Adrenal gland (tissue), 12 donors: ENCODE data around the gene PRKAR2A. TPM values are rescaled to one million over a fixed set of nuclear protein-coding genes. Genes with fewer than 3 reads are reported as not detected.

Experiments used
- DNase-seq, 7 donors: peaks; one replicate each; pipeline ENCODE4 v3.0.0-alpha.2; 2019 to 2020
- H3K27ac ChIP-seq, 5 donors: fragments of 200-600 bp; sonication (generic) in 4 of 5; 1 replicate in 3 of 5; 2 replicates in 2 of 5; pipeline versions ENCODE4 v1.5.1 to v1.8.0; 2016 to 2020; ENCODE audit warnings: mild to moderate bottlenecking in 1 of 5
- H3K27me3 ChIP-seq: fragments of 200-600 bp; 2 replicates; pipeline ENCODE4 v1.8.0; 2021
- H3K36me3 ChIP-seq, 2 donors: fragments of 200-600 bp; replicated peaks in 1 of 2; 1 replicate in 1 of 2; 2 replicates in 1 of 2; pipeline versions ENCODE4 v1.5.1 to v1.8.0; 2018 to 2022
- H3K4me1 ChIP-seq, 2 donors: fragments of 200-600 bp; replicated peaks in 1 of 2; 1 replicate in 1 of 2; 2 replicates in 1 of 2; pipeline versions ENCODE4 v1.5.1 to v1.8.0; 2018 to 2021
- H3K4me3 ChIP-seq, 4 donors: fragments of 200-600 bp; sonication (generic) in 3 of 4; one replicate each; pipeline ENCODE4 v1.5.1; 2016 to 2018
- H3K9me3 ChIP-seq, 3 donors: fragments of 200-600 bp; sonication (generic) in 1 of 3; replicated peaks in 1 of 3; 1 replicate in 2 of 3; 2 replicates in 1 of 3; pipeline versions ENCODE4 v1.5.1 to v1.8.0; 2016 to 2021
- POLR2A ChIP-seq, 2 donors: fragments of 450-650 bp; IDR thresholded peaks; one replicate each; pipeline ENCODE4 v1.6.1; 2017; ENCODE audit warnings: antibody characterized with exemption in 2 of 2, mild to moderate bottlenecking in 2 of 2, moderate library complexity in 1 of 2
- WGBS, 4 donors: extraction: QIAGEN DNeasy Blood & Tissue Kit in 2 of 4; methylation state at CpG; one replicate each; pipeline versions ENCODE4 v1.1.5 to v1.1.7; 2013 to 2017; 5-methylcytosine and 5-hydroxymethylcytosine counted together
- intact Hi-C, 2 donors: fragments of 100-400 bp; cut with DNase I; formaldehyde crosslinking; loops; one replicate each; pipeline versions ENCODE4 v1.14.1 to v1.15.0; 2022 to 2023
- polyA plus RNA-seq, 3 donors: library from polyadenylated mRNA; stranded (reverse); fragments of 200-250 nt in 2 of 3; fragments of 350-450 nt in 1 of 3; fragmentation: Illumina TruSeq in 1 of 3; extraction: RNeasy Lipid Tissue Mini Kit (QIAGEN cat#74804) in 1 of 3; gene quantifications; one replicate each; pipeline ENCODE4 v1.2.3, GENCODE V29; 2013 to 2014
- total RNA-seq, 9 donors: library from RNA; depleted of rRNA in 4 of 9; stranded (reverse); fragments of >200 nt in 4 of 9; fragments of 120-200 nt in 1 of 9; fragmentation: NEBNext Ultra II Directional in 1 of 9; extraction: Animal tissue kit (Norgen Biotek cat#: 25700) in 1 of 9; gene quantifications; one replicate each; pipeline versions ENCODE4 v1.1.0 to v1.2.4, GENCODE V29; 2013 to 2023
- TF ChIP-seq, protein P1 (sequence below), 6 experiments: fragments of 450-650 bp in 4 of 6; fragments of 200-600 bp in 2 of 6; sonication (generic) in 1 of 6; IDR thresholded peaks; 1 replicate in 5 of 6; 2 replicates in 1 of 6; pipeline versions ENCODE4 v1.5.1 to v1.8.0; 2016 to 2021; ENCODE audit warnings: antibody characterized with exemption in 6 of 6, mild to moderate bottlenecking in 2 of 6, moderate library complexity in 1 of 6
- donor health status: healthy with polysubstance abuse.
- donor health status: Bipolar disorder and iron deficiency.
- donor health status: DM: yes; HTN: yes; CAD: no.
- donor health status: DM: no; HTN: no; CAD: no.
- donor health status: DM: no; HTN: no; CAD: no.
- donor health status: DM: yes; HTN: yes; CAD: no.

Gene PRKAR2A
- total and polyA plus RNA-seq, 12 donors = 8.4 to 177 (median 48.7) TPM

DNA sequence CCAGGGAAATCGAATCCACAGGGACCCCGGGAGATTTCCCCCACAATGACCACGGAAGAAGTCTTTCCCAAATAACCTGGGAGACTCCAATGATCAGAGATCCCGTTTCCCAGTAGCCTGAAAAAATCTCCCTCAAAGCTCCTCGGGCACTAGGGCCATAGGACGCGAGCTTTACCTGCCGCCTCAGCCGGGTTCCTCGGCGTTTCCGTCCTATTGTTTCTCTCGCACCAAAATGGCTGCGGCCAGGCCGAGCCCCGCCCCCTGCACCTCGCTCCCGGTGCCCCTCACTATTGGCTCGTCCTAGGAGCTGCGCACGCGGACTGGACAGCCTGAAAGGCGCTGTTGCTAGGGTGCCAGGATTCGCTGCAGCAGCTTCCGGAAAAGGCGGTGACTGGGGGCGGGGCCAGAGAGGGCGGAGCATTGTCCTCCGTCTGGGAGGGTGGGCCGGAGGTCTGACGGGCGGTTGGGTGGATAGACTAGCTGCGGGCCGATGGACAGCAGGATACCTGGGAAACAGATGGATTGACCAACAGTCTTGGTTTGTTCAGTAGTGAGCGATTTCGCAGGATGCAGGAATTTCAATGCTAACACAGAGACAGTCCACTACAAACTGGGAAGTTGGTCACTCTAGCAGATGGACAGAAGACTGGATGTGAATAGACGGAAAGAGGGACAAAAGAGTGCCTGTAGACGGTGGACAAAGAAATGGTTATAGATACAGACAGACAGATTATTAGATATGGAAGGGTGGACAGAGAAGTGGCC lies 130.5 kb downstream of the PRKAR2A start, which contains the start of gene IP6K2:
Gene IP6K2, minus strand, starts transcription at position 240 of the 765 bp plus-strand sequence. CDS start 21,930 bp downstream, outside the sequence.
- Histone ChIP-seq H3K4me1 (peaks cover 13 to 39% of the 10 kb centered on the region in 2 donors), H3K36me3 (peaks cover 0 to 23% of the 10 kb centered on the region in 2 donors), H3K4me3 (peak within 1 kb of the TSS; percentile 50 to 74 (median 69)), H3K27ac (peak within 1 kb of the TSS; percentile 62 to 91 (median 81)), H3K27me3 (no peaks in the 10 kb centered on the region), H3K9me3 (no peaks in the 10 kb centered on the region)
- intact Hi-C loops = no loop called here
- TF ChIP-seq, protein P1, sequence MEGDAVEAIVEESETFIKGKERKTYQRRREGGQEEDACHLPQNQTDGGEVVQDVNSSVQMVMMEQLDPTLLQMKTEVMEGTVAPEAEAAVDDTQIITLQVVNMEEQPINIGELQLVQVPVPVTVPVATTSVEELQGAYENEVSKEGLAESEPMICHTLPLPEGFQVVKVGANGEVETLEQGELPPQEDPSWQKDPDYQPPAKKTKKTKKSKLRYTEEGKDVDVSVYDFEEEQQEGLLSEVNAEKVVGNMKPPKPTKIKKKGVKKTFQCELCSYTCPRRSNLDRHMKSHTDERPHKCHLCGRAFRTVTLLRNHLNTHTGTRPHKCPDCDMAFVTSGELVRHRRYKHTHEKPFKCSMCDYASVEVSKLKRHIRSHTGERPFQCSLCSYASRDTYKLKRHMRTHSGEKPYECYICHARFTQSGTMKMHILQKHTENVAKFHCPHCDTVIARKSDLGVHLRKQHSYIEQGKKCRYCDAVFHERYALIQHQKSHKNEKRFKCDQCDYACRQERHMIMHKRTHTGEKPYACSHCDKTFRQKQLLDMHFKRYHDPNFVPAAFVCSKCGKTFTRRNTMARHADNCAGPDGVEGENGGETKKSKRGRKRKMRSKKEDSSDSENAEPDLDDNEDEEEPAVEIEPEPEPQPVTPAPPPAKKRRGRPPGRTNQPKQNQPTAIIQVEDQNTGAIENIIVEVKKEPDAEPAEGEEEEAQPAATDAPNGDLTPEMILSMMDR (IDR thresholded peaks at IDR 0.05) = no peak
- peak; percentile 33 to 89 for TF ChIP-seq POLR2A (IDR thresholded peaks at IDR 0.05)
- 3 to 6% (median 4%) methylated on average over 10 to 38 of the region's 38 CpGs for WGBS, 4 donors
- DNase-seq = peak; percentile 98 to 99 (median 99)

DNA sequence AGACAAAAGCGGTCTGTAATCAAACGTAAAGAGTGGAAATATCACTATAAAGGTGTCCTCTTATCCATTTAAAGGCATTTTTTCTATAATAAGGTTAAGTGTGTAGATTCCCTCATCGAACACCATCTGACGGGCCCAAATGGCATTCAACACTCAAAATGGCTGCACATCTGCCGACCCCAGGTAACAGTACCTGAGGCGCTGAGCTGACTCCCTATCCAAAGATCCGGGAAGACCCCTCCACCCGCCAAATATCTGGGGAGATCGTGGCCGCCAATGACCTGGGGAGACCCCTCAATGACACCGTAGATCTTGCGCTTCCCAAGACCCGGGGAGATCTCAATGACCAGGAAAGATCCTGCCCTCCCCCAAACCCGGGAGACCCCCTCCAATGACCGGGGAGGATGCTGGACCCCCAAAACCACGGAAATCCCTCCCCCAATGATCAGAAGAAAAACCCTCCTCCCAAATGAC lies 131.1 kb downstream of the PRKAR2A start:
- TF ChIP-seq, protein P1 (IDR thresholded peaks at IDR 0.05) = no peak
- TF ChIP-seq POLR2A (IDR thresholded peaks at IDR 0.05) = no peak
- Histone ChIP-seq H3K4me3 (peak overlapping the region; percentile 50 to 74 (median 69)), H3K27ac (peak overlapping the region; percentile 62 to 91 (median 81)), H3K27me3 (no peaks in the 10 kb centered on the region), H3K4me1 (peaks cover 13 to 40% of the 10 kb centered on the region in 2 donors), H3K36me3 (peaks cover 0 to 28% of the 10 kb centered on the region in 2 donors), H3K9me3 (no peaks in the 10 kb centered on the region)
- WGBS, 4 donors = 0 to 1% (median 1%) methylated on average over 6 to 16 of the region's 16 CpGs
- intact Hi-C loops = no loop called here
- no peak for DNase-seq

DNA sequence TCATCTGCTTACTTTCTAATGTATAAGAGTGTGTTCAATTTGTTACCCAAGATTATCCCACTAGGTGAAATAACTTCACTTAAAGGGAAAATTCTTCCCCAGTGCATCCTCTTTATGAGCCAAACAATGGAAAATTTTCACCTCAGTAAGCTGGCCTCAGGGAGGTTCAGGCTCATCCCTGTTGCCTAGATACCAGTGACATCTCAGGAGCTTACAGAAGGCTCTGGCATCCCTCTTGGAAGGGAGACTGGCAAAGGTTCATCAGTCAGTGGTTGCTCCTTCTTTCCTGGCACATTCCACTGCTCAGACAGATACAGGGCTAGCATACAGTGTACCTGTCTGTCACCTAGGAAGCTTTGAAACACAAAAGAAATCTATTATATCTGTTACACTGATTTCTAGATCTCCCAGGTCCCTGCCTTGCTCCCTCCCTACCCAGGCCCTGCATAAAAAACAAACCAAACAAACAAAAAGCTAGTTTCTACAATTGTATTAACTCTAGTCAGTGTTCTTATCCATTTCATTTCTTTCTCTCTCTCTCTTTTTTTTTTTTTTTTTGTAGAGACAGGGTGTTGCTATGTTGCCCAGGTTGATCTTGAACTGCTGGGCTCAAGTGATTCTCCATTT lies 132.4 kb downstream of the PRKAR2A start:
- Histone ChIP-seq H3K9me3 (no peaks in the 10 kb centered on the region), H3K36me3 (peaks cover 0 to 41% of the 10 kb centered on the region in 2 donors), H3K27ac (peak overlapping the region in 3 of 5 donors; percentile 36 to 91 (median 81)), H3K4me3 (peak overlapping the region in 1 of 4 donors; percentile 70), H3K27me3 (no peaks in the 10 kb centered on the region), H3K4me1 (peaks cover 13 to 48% of the 10 kb centered on the region in 2 donors)
- DNase-seq = peak; percentile 47 to 80 (median 65)
- intact Hi-C loops = no loop called here
- TF ChIP-seq POLR2A (IDR thresholded peaks at IDR 0.05) = peak in 1 of 2 donors; percentile 64
- TF ChIP-seq, protein P1 (IDR thresholded peaks at IDR 0.05) = no peak

DNA sequence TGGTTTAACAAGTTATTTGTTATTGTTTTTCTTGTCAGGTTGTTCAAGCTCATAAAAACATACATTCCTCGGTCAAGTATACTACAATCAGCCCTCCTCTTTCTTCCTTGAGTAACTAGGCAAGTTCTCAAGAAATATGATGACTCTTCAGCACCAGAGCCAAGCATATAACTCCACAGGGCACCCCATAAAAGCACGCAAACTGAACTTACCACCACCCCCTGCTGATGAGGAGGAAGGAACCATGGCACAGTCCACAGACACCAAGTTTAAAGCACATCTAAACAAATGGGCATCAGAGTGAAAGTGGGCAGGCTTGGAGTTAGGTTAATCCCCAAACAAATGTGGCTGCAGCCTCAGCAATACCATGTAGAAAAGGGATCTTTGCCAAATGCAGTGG lies 135.9 kb downstream of the PRKAR2A start:
- H3K4me1 ChIP-seq = peaks cover 18 to 72% of the 10 kb centered on the region in 2 donors
- 80 to 90% (median 88%) methylated on average over 2 of the region's 2 CpGs for WGBS, 4 donors
- no peak for TF ChIP-seq POLR2A (IDR thresholded peaks at IDR 0.05)
- TF ChIP-seq, protein P1 (IDR thresholded peaks at IDR 0.05) = no peak
- H3K36me3 ChIP-seq = peaks cover 0 to 69% of the 10 kb centered on the region in 2 donors
- intact Hi-C loops = no loop called here
- H3K27me3 ChIP-seq = no peaks in the 10 kb centered on the region
- no peak for DNase-seq
- no peaks in the 10 kb centered on the region for H3K9me3 ChIP-seq
- no peak overlapping the region for H3K4me3 ChIP-seq
- H3K27ac ChIP-seq = no peak overlapping the region
